Fibroblast of mammary gland (primary cell): Measurements from ENCODE around the gene SLC46A1.

Source experiments
- DNase-seq: peaks from one replicate; pipeline ENCODE4 v3.0.0-alpha.2; 2010; ENCODE audit warnings: low read depth
- H3K4me3 ChIP-seq: 2 replicates; pipeline ENCODE4 v1.5.1; 2011; ENCODE audit warnings: low read depth, mild to moderate bottlenecking, low read length, moderate library complexity; ENCODE audit not compliant: control insufficient read depth
- TF ChIP-seq, protein P1 (sequence below): conservative IDR thresholded peaks from 2 replicates; pipeline ENCODE4 v1.5.1; 2011; ENCODE audit warnings: low read depth, low read length, inconsistent platforms; ENCODE audit not compliant: control insufficient read depth, insufficient read depth

SLC46A1 gene

GRCh38 chr17:28404461-28404811 lies 1.6 kb downstream of the SLC46A1 start:
- no peak for DNase-seq
- H3K4me3 ChIP-seq = no peak overlapping the region

GRCh38 chr17:28404007-28404406 lies 2.0 kb downstream of the SLC46A1 start:
- no peak for DNase-seq
- TF ChIP-seq, protein P1, sequence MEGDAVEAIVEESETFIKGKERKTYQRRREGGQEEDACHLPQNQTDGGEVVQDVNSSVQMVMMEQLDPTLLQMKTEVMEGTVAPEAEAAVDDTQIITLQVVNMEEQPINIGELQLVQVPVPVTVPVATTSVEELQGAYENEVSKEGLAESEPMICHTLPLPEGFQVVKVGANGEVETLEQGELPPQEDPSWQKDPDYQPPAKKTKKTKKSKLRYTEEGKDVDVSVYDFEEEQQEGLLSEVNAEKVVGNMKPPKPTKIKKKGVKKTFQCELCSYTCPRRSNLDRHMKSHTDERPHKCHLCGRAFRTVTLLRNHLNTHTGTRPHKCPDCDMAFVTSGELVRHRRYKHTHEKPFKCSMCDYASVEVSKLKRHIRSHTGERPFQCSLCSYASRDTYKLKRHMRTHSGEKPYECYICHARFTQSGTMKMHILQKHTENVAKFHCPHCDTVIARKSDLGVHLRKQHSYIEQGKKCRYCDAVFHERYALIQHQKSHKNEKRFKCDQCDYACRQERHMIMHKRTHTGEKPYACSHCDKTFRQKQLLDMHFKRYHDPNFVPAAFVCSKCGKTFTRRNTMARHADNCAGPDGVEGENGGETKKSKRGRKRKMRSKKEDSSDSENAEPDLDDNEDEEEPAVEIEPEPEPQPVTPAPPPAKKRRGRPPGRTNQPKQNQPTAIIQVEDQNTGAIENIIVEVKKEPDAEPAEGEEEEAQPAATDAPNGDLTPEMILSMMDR = no peak
- H3K4me3 ChIP-seq = no peak overlapping the region

More at GRCh38 chr17:28404461-28404811, 1.6 kb downstream of the SLC46A1 start:
- TF ChIP-seq, protein P1 = no peak

GRCh38 chr17:28402844-28403243 lies 3.2 kb downstream of the SLC46A1 start:
- TF ChIP-seq, protein P1 = no peak
- H3K4me3 ChIP-seq = no peak overlapping the region
- no peak for DNase-seq

- H3K4me3 ChIP-seq = no peak overlapping the region
- no peak for DNase-seq
- TF ChIP-seq, protein P1 = no peak
These were observed 3.8 kb downstream of the SLC46A1 start for GRCh38 chr17:28402224-28402630.

GRCh38 chr17:28399808-28400207 lies 6.2 kb downstream of the SLC46A1 start:
- no peak for DNase-seq
- no peak overlapping the region for H3K4me3 ChIP-seq
- TF ChIP-seq, protein P1 = no peak

DNA sequence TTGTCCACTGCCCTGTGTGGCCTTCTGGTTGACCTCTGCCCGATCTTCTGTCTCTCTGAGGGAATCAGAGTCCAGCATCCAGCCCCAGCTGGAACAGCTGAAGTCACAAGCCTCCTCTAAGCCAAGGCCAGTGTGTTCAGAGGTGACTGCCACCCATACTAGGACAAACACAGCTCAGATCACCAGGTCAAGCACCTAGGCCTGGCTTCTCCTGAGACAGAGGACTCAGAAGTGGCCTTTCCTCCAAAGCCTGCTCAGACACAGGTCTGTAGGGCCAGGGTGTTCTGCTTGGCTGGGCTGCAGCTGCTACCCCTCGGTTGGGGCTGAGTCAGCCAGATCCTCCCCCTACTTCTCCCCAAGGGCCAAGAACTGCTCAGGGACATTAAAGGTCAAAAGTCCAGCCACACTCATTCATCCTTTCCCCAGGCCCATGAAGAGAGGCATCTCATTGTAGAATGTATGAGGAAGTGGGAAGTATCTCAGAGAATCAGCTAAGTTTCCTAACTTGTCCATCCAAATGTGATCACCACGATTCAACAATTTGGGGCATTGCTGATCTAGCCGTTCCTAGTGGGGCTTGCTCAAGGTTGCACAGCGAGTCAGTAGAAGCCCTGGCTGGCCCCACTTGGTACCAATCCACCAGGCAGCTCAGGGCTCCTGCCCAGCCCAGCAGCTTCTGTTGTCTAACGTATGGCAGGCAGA lies 7.6 kb downstream of the SLC46A1 start:
- no peak overlapping the region for H3K4me3 ChIP-seq
- TF ChIP-seq, protein P1 = no peak
- DNase-seq = peak; percentile 36

GRCh38 chr17:28397687-28398279 lies 8.2 kb downstream of the SLC46A1 start:
- TF ChIP-seq, protein P1 = no peak
- no peak for DNase-seq

More at GRCh38 chr17:28397687-28398279, 8.2 kb downstream of the SLC46A1 start:
- H3K4me3 ChIP-seq = no peak overlapping the region
